ENCODE results near the gene CTIF. TPM values are rescaled to one million over a fixed set of nuclear protein-coding genes. Genes with fewer than 3 reads are reported as not detected.

CTIF gene
- total and polyA plus RNA-seq, 2 experiments from 2014 or later, result 8.6 to 14.4 TPM

DNA sequence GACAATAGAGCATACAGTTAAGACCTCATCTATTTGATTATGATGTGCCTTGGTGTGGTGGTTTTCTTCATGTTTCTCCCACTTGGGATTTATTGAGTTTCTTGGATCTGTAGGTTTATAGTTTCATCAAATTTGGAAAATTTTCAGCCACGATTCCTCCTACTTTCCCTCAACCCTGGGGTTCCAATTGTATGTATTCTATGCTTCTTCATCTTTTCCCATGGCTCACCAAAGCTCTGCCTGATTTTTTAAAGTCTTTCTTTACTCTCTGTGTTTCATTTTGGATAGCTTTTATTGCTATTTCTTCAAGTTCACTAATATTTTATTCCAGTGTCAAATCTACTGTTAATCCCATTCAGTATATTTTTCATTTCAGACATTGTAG, 132.7 kb downstream of the CTIF start:
- Mint-ChIP-seq H3K4me1 (no peaks in the 10 kb centered on the region; the same call in 2 of the 3 replicates), H3K36me3 (ENCODE audit: low read depth) (peaks cover 23% of the 10 kb centered on the region), H3K27ac (no peak overlapping the region), H3K9me3 (peaks cover 18% of the 10 kb centered on the region), H3K27me3 (ENCODE audit: insufficient read depth, low read depth, poor library complexity) (peaks cover 5% of the 10 kb centered on the region), H3K4me3 (no peak overlapping the region)
- no peaks in the 10 kb centered on the region for H3K9me2 ChIP-seq (ENCODE audit: insufficient read depth)
- no peak overlapping the region for H3K4me3 ChIP-seq
- DNase-seq (ENCODE audit: low spot score) (no peak), ATAC-seq (no peak)
- no peaks in the 10 kb centered on the region for H3K27me3 ChIP-seq (ENCODE audit: insufficient read depth)
- no peak overlapping the region for H3K27ac ChIP-seq (ENCODE audit: low read depth)
- no peak overlapping the region for H2AFZ ChIP-seq
- H4K20me1 ChIP-seq (replicated peaks; ENCODE audit: insufficient read depth), result no peaks in the 10 kb centered on the region
- H3K4me2 ChIP-seq, result no peak overlapping the region
- TF ChIP-seq STAT1 (IDR thresholded peaks at IDR 0.05; ENCODE audit: unreplicated experiment) (no peak), JUNB (IDR thresholded peaks at IDR 0.05; ENCODE audit: unreplicated experiment) (no peak), EZH2phosphoT487 (IDR thresholded peaks at IDR 0.05; ENCODE audit: unreplicated experiment) (no peak), NANOG (IDR thresholded peaks at IDR 0.05; ENCODE audit: borderline replicate concordance) (no peak), ZNF331 (CRISPR knock-in tag; IDR thresholded peaks at IDR 0.05; ENCODE audit: low read depth) (no peak), ZNF114 (CRISPR knock-in tag; IDR thresholded peaks at IDR 0.05) (no peak), POLR2AphosphoS5 (IDR thresholded peaks at IDR 0.05; ENCODE audit: low read depth) (no peak), CREB1 (CRISPR knock-in tag; IDR thresholded peaks at IDR 0.05; ENCODE audit: low read depth) (no peak)
- TF ChIP-seq, protein P1, sequence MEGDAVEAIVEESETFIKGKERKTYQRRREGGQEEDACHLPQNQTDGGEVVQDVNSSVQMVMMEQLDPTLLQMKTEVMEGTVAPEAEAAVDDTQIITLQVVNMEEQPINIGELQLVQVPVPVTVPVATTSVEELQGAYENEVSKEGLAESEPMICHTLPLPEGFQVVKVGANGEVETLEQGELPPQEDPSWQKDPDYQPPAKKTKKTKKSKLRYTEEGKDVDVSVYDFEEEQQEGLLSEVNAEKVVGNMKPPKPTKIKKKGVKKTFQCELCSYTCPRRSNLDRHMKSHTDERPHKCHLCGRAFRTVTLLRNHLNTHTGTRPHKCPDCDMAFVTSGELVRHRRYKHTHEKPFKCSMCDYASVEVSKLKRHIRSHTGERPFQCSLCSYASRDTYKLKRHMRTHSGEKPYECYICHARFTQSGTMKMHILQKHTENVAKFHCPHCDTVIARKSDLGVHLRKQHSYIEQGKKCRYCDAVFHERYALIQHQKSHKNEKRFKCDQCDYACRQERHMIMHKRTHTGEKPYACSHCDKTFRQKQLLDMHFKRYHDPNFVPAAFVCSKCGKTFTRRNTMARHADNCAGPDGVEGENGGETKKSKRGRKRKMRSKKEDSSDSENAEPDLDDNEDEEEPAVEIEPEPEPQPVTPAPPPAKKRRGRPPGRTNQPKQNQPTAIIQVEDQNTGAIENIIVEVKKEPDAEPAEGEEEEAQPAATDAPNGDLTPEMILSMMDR (conservative IDR thresholded peaks at IDR 0.05; ENCODE audit: low read depth in 2 of 2), result no peak
- TF ChIP-seq, protein P2, sequence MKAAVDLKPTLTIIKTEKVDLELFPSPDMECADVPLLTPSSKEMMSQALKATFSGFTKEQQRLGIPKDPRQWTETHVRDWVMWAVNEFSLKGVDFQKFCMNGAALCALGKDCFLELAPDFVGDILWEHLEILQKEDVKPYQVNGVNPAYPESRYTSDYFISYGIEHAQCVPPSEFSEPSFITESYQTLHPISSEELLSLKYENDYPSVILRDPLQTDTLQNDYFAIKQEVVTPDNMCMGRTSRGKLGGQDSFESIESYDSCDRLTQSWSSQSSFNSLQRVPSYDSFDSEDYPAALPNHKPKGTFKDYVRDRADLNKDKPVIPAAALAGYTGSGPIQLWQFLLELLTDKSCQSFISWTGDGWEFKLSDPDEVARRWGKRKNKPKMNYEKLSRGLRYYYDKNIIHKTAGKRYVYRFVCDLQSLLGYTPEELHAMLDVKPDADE (IDR thresholded peaks at IDR 0.05), result no peak
- TF ChIP-seq, protein P3, sequence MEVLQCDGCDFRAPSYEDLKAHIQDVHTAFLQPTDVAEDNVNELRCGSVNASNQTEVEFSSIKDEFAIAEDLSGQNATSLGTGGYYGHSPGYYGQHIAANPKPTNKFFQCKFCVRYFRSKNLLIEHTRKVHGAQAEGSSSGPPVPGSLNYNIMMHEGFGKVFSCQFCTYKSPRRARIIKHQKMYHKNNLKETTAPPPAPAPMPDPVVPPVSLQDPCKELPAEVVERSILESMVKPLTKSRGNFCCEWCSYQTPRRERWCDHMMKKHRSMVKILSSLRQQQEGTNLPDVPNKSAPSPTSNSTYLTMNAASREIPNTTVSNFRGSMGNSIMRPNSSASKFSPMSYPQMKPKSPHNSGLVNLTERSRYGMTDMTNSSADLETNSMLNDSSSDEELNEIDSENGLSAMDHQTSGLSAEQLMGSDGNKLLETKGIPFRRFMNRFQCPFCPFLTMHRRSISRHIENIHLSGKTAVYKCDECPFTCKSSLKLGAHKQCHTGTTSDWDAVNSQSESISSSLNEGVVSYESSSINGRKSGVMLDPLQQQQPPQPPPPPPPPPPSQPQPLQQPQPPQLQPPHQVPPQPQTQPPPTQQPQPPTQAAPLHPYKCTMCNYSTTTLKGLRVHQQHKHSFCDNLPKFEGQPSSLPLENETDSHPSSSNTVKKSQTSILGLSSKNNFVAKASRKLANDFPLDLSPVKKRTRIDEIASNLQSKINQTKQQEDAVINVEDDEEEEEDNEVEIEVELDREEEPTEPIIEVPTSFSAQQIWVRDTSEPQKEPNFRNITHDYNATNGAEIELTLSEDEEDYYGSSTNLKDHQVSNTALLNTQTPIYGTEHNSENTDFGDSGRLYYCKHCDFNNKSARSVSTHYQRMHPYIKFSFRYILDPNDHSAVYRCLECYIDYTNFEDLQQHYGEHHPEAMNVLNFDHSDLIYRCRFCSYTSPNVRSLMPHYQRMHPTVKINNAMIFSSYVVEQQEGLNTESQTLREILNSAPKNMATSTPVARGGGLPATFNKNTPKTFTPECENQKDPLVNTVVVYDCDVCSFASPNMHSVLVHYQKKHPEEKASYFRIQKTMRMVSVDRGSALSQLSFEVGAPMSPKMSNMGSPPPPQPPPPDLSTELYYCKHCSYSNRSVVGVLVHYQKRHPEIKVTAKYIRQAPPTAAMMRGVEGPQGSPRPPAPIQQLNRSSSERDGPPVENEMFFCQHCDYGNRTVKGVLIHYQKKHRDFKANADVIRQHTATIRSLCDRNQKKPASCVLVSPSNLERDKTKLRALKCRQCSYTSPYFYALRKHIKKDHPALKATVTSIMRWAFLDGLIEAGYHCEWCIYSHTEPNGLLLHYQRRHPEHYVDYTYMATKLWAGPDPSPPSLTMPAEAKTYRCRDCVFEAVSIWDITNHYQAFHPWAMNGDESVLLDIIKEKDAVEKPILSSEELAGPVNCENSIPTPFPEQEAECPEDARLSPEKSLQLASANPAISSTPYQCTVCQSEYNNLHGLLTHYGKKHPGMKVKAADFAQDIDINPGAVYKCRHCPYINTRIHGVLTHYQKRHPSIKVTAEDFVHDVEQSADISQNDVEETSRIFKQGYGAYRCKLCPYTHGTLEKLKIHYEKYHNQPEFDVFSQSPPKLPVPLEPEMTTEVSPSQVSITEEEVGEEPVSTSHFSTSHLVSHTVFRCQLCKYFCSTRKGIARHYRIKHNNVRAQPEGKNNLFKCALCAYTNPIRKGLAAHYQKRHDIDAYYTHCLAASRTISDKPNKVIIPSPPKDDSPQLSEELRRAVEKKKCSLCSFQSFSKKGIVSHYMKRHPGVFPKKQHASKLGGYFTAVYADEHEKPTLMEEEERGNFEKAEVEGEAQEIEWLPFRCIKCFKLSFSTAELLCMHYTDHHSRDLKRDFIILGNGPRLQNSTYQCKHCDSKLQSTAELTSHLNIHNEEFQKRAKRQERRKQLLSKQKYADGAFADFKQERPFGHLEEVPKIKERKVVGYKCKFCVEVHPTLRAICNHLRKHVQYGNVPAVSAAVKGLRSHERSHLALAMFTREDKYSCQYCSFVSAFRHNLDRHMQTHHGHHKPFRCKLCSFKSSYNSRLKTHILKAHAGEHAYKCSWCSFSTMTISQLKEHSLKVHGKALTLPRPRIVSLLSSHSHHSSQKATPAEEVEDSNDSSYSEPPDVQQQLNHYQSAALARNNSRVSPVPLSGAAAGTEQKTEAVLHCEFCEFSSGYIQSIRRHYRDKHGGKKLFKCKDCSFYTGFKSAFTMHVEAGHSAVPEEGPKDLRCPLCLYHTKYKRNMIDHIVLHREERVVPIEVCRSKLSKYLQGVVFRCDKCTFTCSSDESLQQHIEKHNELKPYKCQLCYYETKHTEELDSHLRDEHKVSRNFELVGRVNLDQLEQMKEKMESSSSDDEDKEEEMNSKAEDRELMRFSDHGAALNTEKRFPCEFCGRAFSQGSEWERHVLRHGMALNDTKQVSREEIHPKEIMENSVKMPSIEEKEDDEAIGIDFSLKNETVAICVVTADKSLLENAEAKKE (CRISPR knock-in tag; IDR thresholded peaks at IDR 0.05), result no peak
- H3K36me3 ChIP-seq (ENCODE audit: insufficient read depth), result no peaks in the 10 kb centered on the region
- H3K79me2 ChIP-seq (replicated peaks; ENCODE audit: insufficient read depth), result no peaks in the 10 kb centered on the region
- H3F3A ChIP-seq (replicated peaks; ENCODE audit: low read depth), result no peaks in the 10 kb centered on the region
- no peaks in the 10 kb centered on the region; the same call in 1 of the 2 replicates for H3K4me1 ChIP-seq (ENCODE audit: insufficient read depth)
